Measurements from ENCODE around the gene OR10H5.
A peak's percentile ranks its signal among the peaks of the same experiment; 100 is the strongest.
"Not testable (repeated sequence)": the region's sequence is repeated elsewhere in the genome, so short reads cannot be mapped to it uniquely, and the experiment has no call there.

The OR10H5 gene

DNA sequence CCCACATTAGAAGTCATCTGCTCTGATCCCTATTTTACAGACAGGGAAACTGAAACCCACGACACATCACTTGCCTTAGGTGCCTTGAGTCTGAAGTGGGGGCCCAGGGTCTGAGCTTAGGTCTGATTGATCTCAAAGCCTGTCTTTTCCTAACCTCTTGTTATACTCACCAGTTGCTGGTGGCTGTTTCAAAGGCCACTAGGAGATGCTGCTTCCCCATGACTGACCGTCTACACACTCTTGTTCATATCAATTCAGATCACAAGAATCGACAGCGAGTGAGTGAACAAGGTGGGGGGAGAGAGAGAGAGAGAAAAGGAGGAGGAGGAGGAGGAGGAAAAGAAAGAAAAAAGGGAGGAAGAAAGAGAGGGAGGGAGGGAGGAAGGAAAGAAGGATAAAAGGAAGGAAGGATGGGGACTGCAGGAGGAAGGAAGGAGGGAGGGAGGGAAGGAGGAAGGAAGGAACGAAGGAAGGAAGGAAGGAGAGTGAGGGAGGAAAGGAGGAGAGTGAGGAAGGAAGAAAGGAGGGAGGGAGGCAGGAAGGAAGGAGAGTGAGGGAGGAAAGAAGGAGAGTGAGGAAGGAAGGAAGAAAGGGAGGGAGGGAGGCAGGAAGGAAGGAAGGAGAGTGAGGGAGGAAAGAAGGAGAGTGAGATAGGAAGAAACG lies 24.7 kb downstream of the OR10H5 start:
- peak; percentile 58 for DNase-seq

DNA sequence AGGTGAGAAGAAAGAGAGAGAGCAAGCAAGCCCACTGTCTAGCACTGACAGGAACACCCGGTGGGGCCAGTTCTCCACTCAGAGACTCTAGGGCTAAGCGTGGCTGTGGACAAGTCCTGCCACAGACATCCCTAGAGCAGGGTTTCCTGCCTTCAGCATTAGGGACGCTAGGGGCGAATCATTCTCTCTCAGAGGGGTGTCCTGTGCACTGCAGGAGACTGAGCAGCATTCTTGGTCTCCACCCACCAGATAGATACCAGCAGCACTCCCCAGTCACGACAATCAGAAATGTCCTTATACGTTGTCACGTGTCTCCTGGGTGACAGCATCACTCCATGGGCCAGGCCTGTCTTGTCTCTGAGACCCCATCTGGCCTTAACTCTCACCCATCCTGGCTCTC lies 26.5 kb downstream of the OR10H5 start:
- no peak for DNase-seq

DNA sequence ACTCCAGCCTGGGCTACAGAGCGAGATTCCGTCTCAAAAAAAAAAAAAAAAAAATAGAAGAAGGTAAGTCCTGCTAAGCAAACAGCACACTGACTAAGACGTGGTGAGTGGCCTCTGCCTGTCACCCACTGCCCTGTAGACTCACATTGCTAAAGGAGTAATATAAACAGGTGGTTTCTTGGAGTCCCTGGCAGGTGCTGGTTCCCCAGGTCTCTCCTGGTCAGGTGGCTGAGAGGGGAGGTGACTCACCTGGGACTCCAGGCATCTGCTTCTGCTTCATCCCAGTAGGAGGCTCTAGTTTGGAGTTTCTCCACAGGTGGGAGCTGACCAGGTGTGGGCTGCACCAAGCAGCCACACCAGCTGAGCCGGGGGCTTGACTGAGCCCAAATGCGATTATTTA lies 27.8 kb downstream of the OR10H5 start, which contains the start of gene OR10H1:
Gene OR10H1 (minus strand): TSS at position 359 of the 400 bp plus-strand sequence. CDS start 7,627 bp downstream, outside the sequence.
- no peak for DNase-seq

DNA sequence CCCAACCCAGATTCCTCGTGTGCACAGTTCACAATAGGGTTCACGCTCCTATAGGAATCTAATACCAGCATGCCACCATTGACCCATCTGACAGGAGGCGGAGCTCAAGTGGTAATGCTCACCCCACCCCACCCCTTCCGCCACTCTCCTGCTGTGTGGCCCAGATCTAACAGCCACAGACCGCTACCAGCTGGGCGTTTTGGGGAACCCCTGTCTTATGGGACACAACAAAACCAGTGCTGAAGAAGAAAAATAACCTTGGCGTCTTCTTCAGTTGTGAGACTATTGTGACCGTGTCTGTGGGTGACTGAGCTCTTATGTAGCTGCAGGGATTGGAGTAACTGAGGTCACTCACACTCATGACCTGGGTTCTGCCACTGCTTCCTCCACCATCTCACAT lies 33.2 kb downstream of the OR10H5 start:
- peak; percentile 34 for DNase-seq

DNA sequence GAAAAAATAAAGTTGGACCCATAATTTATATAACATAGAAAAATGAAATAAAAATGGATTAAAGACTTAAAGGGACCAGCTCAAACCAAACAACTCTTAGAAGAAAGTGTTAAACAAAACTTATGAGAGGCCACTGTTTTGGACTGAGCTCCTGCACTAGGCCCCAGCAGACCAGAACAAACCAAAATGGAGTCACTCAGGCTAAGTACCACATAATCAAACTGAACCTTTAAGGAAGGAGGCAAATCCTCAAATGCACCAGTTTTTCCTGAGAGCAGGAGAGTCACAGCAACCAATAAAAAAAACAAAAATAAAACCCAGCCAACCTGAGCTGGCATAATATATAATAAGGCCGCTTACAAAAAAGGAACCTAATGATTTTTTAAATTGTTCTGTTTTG lies 38.3 kb downstream of the OR10H5 start:
- DNase-seq: no peak

DNA sequence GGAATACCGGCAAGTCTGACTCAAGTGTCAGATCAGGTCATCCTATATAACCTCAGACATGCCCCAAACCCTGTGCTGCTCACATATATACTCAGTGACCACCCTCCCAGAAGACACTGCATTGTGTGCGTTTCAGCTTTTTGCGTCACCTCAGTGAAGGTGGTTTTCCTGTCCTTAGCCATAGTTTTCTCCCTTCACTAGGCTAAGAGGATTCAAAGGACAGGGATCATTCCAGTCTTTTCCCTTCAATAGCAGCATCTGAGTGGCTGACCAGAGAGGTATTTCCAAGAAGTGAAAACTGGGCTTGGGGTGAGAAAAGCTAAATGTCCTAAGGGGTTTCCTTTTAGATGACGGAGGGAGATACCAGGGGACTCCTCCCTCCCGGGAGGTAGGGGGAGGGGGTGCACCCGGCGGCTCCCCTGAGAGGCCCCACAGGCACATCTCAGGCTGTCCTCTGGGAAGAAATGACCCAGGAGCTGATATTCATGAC lies 40.7 kb downstream of the OR10H5 start:
- DNase-seq: no peak

DNA sequence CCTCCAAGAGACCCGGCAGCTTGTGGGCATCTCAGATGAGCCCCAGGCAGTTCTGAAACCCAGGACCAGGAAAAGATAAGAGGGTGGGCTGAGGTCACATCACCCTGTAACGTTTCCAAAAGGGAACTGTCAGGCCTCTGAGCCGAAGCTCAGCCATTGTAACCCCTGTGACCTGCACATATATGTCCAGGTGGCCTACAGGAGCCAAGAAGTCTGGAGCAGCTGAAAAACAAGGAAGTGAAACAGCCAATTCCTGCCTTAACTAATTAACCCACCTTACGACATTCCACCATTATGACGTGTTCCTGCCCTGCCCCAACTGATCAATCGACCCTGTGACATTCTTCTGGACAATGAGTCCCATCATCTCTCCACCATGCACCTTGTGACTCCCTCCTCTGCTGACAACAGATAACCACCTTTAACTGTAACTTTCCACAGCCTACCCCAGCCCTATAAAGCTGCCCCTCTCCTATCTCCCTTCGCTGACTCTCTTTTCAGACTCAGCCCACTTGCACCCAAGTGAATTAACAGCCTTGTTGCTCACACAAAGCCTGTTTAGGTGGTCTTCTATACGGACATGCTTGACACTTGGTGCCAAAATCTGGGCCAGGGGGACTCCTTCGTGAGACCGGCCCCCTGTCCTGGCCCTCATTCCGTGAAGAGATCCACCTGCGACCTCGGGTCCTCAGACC lies 41.3 kb downstream of the OR10H5 start:
- DNase-seq: not testable (repeated sequence)

DNA sequence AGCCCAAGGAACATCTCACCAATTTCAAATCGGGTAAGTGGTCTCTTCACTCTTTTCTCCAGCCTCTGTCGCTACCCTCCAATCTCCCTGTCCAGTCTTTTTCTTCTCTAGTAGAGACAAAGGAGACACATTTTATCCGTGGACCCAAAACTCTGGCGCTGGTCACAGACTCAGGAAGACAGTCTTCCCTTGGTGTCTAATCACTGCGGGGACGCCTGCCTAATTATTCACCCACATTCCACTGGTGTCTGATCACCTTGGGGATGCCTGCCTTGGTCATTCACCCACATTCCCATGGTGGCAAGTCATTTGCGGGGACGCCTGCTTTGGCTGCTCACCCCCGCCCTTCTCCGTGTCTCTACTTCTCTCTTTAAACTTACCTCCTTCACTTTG lies 41.8 kb downstream of the OR10H5 start:
- DNase-seq: no peak

DNA sequence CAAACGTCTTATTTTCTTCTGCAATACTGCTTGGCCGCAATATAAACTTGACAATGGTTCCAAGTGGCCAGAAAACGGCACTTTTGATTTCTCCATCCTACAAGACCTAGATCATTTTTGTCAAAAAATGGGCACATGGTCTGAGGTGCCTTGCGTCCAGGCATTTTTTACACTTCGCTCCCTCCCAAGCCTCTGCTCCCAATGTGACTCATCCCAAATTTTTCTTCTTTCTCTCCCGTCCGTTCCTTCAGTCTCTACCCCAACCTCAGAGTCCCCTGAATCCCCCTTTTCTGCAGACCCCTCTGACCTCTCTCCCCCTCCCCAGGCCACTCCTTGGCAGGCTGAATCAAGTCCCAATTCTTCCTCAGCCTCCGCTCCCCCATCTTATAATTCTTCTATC lies 42.3 kb downstream of the OR10H5 start:
- DNase-seq: no peak

DNA sequence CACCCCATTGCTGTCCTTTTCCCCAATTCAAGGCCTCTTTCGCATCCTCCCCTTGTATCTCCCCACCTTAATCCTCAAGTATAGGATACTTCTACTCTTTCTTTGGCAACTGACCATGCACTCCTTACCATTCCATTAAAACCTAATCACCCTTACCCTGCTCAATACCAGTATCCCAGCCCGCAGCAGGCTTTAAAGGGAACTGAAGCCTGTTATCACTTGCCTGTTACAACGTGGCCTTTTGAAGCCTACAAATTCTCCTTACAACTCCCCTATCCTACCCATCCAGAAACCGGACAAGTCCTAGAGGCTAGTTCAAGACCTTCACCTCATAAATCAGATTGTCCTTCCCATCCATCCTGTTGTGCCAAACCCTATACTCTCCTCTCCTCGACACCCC lies 44.2 kb downstream of the OR10H5 start:
- no peak for DNase-seq

DNA sequence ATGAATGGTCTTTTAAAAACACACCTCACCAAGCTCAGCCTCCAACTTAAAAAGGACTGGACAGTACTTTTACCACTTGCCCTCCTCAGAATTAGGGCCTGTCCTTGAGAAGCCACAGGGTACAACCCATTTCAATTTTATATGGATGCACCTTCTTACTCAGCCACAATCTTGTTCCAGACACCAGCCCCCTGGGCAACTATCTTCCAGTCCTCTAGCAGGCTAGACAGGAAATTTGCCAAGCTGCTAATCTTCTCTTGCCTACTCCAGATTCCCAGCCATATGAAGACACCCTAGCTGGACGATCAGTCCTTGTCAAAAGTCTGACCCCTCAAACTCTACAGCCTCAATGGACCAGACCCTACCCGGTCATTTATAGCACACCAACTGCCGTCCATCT lies 46.8 kb downstream of the OR10H5 start:
- not testable (repeated sequence) for DNase-seq

DNA sequence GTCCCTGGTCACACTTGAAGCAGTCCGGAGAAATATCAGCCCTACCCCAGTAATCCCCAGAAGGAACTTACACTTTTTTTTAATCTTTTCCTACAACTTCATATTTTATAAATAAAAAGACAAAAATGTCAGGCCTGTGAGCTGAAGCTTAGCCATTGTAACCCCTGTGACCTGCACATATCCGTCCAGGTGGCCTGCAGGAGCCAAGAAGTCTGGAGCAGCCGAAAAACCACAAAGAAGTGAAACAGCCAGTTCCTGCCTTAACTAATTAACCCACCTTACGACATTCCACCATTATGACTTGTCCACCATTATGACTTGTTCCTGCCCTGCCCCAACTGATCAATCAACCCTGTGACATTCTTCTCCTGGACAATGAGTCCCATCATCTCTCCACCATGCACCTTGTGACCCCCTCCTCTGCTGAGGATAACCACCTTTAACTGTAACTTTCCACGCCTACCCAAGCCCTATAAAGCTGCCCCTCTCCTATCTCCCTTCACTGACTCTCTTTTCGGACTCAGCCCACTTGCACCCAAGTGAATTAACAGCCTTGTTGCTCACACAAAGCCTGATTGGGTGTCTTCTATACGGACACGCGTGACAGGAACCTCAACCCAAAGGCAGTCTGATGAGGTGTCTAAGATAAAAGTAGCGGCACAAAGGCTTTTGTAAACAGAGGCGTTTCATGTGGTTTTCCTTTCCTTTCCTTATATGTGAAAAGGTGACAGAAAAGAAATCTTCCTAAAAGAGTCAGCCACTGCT lies 48.3 kb downstream of the OR10H5 start:
- peak; percentile 85 for DNase-seq

DNA sequence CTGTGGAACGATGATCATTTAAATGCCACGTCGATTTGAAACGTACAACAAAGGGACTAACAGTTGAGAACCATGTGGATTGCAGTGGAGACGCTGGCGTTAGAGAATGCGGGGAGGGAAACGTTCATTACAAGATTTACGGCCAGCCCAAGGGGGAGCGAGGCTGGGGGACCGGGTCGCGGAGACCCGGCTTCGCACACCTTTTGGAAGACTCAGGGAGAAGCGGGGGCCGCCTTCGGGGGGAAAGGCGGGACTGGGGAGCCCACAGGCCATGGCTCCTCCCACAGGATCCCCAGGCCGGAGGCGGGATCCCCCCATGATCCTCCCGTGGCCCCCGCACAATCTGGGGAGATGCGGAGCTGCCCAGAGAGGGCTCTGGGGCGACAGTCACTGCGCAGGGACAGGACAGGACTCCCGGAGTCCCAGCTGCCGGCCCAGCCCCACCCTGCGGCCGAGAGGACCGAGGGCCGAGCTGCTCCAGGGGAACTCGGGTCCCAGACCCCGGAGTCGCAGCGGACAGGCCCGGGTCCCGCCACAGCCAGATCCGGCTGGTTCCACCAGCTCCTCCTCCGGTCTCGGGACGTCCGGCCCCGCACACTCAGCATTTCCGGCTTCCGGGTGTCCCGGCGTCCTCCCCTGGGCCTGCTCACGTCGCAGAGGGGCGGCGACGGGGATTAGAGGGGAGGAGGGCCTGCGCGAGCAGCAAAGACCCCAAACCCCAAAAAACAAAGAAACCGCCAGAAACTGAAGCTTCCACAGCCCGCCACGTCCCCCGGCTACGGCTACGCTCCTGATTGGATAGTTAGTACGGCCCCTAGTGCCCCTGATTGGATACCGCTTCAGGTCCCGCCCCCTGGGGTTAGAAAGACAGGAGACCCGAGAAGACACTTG lies 49.1 kb downstream of the OR10H5 start:
- peak; percentile 96 for DNase-seq

DNA sequence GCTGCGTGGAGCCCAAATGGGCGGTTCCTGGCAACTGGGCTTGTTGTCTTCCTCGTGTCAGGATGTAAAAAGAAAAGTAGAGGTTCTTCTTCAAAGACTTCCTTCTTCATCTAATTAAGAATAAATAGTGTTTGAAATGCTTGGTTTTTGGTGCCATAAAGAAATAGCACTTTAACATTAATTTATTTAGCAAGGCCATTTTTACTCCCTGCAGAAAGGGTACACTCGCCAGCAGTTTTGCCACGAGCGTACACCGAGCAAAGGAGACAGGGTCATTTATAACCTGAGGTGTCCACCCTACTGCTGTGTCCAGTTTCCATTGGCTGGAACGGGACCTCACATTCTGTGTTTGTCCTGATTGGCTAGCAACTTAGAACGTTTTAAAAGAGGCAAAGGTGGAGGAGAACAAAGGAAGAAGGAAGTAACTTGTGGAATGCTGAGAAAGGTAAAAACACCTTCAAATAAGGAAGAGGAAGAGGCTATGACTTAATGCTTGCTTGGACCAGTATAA lies 49.8 kb downstream of the OR10H5 start:
- DNase-seq: no peak

DNA sequence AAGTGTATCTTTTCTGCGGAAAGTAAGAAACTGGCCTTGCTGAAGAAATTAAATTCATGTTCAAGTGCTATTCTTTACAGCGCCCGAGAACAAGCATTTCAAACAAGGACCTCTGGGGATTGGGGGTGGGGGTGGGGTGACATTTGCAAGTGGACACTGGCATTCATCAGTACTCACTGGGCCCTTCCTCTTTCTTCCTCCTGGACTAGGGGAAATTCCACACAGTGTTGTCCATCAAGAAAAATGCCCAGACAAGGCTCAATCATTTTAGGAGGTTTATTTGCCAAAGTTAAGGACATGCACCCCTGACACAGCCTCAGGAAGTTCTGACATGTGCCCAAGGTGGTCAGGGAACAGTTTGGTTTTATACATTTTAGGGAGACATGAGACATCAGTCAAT lies 50.9 kb downstream of the OR10H5 start:
- DNase-seq: no peak

DNA sequence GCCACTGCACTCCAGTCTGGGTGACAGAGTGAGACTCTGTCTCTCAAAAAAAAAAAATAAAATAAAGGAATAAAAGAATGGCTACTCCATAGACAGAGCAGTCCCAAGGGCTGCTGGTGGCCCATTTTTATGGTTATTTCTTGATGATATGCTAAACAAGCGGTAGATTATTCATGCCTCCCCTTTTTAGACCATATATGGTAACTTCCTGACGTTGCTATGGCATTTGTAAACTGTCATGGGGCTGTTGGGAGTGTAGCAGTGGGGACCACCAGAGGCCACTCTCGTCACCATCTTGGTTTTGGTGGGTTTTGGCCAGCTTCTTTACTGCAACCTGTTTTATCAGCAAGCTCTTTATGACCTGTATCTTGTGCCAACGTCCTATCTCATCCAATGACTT lies 52.4 kb downstream of the OR10H5 start:
- DNase-seq: not testable (repeated sequence)

DNA sequence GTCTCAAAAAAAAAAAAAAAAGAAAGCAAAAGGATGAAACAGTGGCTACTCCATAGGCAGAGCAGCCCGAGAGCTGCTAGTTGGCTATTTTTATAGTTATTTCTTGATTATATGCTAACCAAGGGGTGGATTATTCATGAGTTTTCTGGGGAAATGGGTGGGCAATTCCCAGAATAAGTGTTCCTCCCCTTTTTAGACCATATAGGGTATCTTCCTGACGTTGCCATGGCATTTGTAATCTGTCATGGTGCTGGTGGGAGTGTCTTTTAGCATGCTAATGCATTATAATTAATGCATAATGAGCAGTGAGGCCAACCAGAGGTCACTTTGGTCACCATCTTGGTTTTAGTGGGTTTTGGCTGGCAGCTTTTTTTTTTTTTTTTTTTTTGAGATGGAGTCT lies 53.4 kb downstream of the OR10H5 start:
- no peak for DNase-seq

DNA sequence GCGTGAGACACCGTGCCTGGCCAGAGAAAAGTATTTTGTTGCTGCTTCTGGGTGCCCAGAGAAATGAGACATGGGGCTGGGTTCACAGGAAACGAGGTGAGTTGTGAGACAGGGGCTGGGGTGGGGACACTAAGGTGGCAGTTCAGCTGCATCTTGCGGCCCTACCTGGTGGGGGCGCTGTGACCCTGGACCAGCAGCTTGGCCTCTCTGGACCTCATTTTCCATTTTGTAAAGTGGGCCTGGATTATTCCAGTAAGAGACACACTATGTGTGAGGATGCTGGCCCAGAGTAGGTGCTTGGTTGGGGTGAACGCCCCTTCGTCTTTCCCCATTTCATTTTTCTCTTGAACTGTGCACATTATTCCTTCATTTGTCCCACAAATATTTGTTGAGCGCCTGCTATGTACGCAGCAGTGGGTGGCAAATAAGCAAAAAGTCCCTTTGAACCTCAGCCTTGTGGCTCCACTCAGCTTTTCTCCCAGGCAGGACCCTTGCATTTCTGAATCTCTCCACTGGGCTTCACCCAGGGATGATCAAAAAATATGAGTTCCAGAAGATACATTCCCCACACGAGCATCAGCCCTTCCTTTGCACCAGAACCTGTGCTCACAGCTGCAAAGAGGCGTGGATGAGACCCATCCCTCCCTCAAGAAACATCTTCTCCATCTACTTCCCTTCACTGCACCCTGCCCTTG lies 54.6 kb downstream of the OR10H5 start:
- DNase-seq: no peak

DNA sequence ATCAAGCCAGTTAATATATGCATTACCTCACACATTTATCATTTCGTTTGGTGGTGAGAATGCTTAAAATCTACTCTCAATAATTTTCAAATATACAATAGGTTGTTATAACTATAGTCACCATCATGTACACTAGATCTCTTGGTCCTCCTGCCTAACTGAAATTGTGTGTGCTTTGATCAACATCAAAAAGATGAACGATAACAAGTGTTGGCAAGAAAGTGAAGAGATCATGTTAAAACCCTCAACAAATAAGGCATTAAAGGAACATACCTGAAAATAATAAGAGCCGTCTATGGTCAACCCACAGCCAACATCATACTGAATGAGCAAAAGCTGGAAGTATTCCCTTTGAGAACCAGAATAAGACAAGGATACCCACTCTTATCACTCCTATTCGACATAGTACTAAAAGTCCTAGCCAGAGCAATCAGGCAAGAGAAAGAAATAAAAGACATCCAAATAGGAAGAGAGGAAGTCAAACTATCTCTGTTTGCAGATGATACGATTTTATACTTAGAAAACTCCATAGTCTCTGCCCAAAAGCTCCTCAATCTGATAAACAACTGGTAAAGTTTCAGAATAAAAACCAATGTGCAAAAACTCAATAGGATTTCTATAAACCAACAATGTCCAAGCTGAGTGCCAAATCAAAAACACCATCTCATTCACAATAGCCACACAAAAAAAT lies 55.9 kb downstream of the OR10H5 start:
- DNase-seq: peak; percentile 19

DNA sequence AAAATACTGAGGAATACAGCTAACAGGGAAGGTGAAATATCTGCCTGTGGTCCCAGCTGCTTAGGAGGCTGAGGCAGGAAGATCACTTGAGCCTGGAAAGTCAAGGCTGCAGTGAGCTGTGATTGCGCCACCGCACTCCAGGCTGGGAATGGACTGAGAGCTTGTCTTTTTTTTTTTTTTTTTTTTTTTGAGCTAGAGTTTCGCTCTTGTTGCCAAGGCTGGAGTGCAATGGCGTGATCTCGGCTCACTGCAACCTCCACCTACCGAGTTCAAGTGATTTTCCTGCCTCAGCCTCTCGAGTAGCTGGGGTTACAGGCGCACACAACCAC lies 56.4 kb downstream of the OR10H5 start:
- DNase-seq: not testable (repeated sequence)

DNA sequence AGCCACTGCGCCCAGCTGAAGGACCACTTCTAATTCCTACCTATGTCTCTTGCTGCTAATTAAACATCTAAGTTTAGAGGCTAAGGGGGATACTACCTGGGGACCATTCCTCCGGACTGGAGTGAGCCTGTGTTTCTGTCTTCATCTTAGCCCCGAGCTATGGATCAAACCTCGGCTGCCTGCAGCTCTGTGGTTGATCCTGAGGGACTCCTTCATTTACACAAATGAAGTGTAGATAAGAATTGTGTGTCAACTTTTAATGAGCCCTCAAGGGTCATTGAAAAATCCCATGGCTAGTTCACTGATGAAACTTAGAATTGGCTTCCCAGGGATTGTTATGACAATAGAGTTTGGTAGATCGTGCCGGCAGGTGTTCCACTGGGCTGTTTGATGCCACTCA lies 59.5 kb downstream of the OR10H5 start:
- no peak for DNase-seq

Data from CD4-positive, alpha-beta T cell treated with Interleukin-21 for 1 hour (primary cell).